Left hindlimb (tissue), 1 donor: Measurements from ENCODE around the gene KRTAP2-4.
A peak's percentile ranks its signal among the peaks of the same experiment; 100 is the strongest.
"Not testable (repeated sequence)": the region's sequence is repeated elsewhere in the genome, so short reads cannot be mapped to it uniquely, and the experiment has no call there.

Source experiments
- DNase-seq: peaks from one replicate; pipeline ENCODE4 v3.0.0-alpha.2; 2018

Gene KRTAP2-4

DNA sequence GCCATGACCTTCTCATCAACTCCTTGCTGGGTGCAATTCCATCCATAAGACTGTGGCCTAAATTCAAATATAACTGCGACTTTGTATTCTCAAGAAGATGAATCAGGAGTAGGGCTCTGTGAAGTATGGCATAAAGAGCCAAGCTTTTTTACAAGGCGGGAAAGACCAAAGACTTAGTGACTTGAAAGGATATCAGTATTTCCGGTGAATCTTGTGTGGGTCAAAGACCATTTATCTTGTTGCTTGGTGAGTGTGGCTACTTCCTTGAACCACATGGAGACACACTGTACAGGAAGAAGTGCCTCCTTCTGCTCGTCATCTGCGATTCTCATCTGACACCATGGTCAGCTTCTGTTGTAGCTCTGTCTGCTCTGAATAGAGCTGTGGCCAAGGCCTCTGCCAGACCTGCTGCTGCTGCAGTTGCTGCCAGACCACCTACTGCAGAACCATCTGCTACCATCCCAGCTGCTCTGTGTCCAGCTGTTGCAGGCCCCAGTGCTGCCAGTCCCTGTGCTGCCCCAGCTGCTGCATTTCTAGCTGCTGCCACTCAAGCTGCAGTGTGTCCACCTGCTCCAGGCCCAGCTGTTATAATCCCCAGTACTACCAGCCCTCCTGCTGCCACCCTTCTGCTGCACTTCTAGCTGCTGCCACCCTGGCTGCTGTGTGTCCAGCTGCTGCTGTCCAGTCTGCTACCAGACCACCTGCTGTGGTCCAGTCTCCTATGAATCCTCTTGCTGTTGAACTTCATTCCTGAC, 6.1 kb upstream of the KRTAP2-4 start:
- DNase-seq = no peak

DNA sequence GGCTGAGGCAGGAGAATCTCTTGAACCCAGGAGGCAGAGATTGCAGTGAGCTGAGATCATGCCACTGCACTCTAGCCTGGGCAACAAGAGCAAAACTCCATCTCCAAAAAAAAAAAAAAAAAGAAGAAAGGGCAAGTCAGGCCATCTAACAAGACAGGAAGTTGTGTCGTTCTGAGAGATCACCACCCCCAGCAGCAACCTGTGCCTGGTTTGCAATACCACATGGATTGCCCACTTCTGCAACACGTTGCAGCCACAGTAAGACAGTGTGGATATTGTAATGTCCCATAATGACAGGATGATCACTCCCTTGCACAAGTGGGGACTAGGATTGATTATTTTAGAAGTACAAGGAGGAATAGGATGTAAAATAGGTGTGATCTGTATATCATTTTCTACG, 3.4 kb upstream of the KRTAP2-4 start:
- DNase-seq = no peak

DNA sequence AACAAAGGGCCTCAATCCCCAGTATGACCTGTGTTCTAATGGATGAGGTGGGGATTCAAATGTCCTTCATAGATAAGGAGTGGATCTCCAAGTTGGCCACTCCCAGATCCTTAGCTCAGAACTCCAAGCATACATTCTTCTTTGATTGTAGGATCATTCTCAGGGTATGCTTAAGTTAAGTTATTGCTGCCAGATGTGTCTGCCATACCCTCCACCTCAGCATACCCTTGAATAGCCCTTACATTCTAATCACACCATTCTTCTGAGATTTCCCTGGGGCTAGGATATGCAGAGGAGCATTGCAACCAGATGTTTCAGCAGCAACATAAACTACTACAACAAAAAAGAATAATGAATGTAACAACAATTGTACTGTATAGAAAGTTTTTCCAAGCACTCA, 1.6 kb upstream of the KRTAP2-4 start:
- DNase-seq = no peak

DNA sequence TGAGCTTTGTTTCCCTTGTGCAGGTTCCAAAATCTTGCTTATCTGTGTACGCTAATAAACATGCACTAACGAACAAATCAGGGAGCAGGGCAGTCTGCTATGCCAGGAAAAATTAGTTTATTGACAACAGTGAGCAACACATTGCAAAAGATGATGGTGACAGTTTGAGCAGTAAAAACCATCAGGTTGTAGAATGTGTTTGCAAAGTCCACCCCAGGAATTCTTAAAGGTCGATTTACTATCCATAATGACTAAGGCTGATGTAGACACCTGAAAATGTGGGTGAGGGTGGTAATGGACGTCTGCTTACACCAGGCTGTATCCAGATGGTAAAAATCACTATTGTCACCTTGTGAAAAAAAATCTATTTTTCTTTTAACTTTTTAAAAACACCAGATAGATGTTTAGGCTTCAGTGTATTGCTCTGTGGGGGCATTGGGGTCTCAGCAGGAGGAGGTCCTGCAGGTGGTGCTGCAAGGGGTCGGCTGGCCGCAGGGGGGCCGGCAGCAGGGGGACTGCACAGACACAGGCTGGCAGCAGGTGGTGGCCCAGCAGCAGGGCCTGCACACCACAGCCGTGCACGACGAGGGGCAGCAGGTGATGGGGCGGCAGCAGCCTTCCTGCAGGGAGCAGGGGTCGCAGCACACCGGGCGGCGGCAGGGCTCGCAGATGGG, 526 bp downstream of the KRTAP2-4 start:
- DNase-seq = not testable (repeated sequence)

DNA sequence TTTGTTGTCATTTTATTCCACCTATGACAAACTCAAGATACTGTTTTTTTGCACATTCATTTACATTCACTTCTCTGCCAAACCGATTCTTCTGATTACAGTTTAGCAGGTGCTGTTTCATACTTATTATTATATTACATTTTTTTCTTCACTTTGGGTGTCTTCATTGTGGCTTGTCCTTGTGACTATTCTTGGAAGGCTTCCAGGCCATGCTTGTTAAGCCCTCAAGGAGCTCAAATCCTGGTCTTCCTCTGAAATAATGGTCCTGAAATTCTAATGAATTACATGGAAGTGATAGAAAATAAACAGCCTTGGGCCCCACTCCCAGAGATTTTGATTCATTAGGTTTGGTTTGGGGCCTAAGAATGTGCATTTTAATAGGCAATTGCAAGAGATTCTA, 1.4 kb downstream of the KRTAP2-4 start:
- DNase-seq = no peak

DNA sequence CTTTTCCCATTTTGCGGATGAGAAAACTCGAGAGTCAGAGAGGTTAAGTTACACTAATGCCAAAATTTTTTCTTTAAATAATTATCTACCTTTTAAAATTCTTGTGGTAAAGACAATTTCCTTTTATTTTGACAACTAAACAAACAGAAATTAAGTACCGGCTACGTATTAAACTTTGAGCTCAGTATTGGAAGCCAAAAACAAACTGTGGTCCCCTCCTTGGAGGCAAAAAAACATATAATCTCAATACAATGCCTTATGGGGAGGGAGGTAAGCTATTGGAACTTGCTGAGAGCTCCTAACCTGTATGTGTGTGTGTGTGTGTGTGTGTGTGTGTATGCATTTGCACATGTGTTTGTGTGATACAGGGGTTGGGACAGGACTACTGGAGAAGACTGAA, 2.2 kb downstream of the KRTAP2-4 start:
- DNase-seq = no peak

DNA sequence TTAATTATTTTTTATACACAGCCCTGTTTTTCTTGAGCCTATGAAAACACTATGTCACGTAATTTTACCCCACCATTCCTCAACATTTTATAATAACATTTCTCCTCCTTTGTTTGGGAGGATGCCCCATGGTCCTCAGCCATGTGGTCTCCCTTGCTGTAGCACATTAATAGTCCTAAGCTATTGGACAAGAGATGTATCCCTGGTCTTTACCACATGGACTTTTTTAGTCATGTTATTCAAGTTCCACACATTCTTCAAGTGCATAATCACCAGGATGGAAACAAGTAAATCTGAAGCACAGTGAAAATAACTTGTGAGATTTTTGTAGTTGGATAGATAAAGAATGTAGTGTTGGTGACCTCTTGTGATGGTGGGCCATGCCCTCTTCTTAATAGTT, 3.7 kb downstream of the KRTAP2-4 start:
- no peak for DNase-seq

DNA sequence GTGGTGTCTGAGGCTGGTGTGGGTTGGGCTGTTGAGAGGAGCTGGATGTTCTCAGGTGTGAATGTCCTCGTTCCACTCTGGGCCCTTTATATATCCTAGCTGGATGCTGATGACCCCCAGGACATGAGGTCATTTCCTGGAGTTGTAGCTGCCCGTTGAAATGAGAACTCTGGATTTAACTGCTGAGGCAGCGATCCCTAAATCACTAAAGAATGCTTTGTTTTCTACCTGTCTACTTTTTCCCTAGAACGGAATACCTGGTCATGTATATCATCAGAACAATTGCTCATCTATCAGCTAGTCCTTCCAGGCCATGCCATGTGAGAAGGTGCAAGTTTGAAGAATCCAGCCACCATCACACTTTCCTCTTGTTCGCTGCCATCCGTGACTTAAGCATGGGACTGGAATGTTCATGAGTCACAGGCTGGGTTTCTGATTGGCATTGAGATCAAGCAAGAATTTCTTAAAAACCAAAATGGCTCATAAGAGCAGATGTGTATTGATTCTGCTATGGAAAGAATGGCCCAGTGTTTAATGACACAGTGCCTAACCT, 5.6 kb downstream of the KRTAP2-4 start, which contains the start of gene KRTAP2-3:
KRTAP2-3 (minus strand) TSS at position 63 of the 553 bp plus-strand sequence. CDS start 64 bp downstream, outside the sequence.
- no peak for DNase-seq

DNA sequence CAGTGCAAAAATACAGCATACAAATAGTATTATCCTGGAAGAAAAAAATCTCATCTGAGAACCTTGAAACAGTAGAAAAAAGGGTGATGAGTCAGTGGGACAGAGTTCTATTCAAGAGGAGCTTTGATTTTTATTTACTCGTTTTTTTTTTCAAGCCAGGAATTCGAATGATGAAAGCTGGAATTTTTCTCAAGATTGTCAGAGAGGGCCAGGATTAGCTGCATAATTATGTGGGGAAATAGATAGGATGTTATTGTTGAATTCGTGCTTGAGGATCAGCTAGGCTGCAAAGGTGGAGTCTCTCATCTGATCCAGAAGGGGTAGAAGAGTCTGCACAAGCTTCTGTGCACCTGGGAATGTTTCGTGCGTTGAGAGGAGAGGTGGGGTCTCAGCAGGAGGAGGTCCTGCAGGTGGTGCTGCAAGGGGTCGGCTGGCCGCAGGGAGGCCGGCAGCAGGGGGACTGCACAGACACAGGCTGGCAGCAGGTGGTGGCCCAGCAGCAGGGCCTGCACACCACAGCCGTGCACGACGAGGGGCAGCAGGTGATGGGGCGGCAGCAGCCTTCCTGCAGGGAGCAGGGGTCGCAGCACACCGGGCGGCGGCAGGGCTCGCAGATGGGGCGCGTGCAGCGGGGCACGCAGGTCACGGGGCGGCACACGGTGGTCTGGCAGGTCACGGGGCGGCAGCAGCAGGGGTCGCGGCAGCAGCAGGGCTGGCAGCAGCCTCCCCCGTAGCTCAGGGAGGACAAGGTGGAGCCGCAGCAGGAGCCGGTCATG, 6.2 kb downstream of the KRTAP2-4 start:
- not testable (repeated sequence) for DNase-seq

DNA sequence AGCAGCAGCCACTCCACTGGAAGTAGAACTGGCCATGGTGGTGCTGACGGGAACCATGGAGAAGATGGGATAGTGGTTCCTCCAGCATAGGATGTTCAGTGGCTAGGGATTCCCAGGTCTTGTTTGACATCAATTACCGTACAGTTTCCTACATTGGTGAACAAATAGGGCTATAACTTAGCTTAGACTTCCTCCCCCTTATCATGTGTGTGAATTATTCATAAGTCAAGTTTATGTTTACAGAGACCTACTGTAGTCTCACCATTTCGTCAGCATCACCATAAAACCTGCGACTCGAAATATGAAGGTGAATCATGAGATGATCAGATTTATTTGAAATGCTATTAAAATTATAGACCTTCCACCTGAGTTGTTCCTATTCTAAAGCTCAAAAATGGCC, 6.9 kb downstream of the KRTAP2-4 start:
- no peak for DNase-seq

DNA sequence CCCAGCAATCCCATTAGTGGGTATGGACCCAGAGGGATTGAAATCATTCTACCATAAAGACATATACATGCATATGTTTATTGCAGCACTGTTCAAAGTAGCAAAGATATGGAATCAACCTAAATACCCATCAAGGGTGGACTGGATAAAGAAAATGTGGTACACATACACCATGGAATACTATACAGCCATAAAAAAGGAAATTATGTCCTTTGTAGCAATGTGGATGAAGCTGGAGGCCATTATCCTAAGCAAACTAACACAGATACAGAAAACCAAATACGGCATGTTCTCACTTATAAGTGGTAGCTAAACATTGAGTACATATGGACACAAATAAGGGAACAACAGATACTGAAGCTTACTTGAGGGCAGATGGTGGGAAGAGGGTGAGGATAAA, 8.1 kb downstream of the KRTAP2-4 start:
- no peak for DNase-seq

DNA sequence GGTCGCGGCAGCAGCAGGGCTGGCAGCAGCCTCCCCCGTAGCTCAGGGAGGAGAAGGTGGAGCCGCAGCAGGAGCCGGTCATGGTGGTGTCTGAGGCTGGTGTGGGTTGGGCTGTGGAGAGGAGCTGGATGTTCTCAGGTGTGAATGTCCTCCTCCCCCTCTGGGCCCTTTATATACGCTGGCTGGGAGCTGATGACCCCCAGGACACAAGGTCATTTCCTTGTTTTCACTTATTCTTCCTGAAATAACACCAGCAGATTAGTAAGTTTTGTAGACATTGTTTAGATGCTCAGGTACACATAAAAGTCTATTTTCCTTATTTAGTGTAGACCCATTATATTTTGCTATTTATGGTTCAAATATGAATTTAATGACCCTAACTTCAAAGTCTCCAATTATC, 10.5 kb downstream of the KRTAP2-4 start, which contains the start of gene KRTAP2-2:
KRTAP2-2 (minus strand) TSS at position 101 of the 400 bp plus-strand sequence; CDS start at position 82, 19 bp downstream.
- not testable (repeated sequence) for DNase-seq

DNA sequence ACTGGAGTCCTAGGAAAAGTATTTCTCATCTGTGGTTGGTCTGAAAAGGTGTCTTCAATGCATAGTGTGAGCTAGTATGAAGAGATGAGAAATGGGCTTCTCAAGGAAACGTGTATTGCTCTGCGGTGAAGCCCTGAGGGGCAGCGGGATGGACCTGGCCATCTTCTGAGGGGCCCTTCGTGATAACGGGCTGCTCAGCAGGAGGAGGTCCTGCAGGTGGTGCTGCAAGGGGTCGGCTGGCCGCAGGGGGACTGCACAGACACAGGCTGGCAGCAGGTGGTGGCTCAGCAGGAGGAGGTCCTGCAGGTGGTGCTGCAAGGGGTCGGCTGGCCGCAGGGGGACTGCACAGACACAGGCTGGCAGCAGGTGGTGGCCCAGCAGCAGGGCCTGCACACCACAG, 11.1 kb downstream of the KRTAP2-4 start:
- DNase-seq = not testable (repeated sequence)

DNA sequence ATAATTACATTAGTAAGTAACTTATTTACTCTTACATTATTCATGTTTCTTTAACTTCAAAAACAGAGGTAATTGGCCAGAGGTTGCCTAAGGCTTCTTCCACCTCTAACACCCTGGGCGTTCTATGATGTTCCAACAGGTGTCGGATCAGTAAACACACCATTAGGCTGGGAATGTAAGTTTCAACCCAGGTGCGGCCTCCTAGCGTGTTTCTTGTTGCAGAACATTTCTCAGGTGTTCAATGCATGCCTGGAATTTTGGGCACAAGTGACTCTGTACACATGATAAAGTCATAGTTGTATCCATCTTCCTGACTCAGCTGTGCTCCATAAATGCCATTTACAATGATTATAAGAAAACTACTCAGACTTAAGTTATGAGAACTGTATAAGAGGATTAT, 11.7 kb downstream of the KRTAP2-4 start:
- no peak for DNase-seq

DNA sequence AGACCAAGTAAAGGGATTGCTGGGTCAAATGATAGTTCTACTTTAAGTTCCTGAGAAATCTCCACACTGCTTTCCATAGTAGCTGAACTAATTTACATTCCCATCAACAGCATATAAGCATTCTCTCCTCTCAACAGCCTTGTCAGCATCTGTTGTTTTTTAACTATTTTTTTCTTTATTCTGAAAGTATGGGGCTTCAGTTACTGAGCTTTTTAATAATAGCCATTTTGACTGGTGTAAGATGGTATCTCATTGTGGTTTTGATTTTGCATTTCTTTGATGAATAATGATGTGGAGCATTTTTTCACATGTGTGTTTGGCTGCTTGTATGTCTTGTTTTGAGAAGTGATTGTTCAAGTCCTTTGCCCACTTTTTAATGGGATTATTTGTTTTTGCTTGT, 13.1 kb downstream of the KRTAP2-4 start:
- no peak for DNase-seq

DNA sequence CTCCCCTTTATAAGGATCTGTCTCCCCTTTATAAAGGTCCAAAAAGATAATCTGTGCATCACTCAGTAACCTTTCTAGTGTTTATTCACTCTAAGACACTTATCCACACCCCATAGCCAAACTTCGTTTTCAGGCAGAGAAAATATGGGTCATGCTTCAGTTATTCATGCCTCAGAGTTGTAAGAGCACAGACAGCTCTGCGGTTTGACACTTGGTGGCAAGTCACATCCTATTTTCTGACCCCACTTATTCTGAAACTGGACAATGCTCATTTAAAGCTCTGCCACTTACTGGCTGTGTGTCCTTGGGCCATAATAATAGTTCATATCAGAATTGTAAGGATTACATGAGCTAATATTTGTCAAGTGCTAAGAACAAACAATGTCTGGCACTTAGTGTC, 16.6 kb downstream of the KRTAP2-4 start:
- no peak for DNase-seq

DNA sequence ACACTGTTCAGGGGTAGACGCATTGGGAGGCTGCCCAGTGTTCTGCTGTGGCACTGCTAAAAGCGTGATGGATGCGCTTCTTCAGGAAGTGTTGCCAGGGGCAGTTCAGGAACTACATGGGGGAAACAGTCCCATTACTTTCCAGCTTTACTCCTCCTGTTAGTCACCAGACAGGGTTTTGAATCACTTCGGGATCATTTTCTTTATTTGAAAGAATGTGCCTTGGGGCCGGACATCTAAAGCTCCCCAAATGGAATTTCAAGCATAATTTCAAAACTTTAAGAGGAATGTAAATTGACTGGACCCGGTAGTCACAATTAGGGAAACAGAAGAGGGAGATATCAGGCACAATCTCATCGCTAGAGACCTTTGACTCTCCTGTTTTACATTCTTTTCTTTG, 17.2 kb downstream of the KRTAP2-4 start:
- no peak for DNase-seq

DNA sequence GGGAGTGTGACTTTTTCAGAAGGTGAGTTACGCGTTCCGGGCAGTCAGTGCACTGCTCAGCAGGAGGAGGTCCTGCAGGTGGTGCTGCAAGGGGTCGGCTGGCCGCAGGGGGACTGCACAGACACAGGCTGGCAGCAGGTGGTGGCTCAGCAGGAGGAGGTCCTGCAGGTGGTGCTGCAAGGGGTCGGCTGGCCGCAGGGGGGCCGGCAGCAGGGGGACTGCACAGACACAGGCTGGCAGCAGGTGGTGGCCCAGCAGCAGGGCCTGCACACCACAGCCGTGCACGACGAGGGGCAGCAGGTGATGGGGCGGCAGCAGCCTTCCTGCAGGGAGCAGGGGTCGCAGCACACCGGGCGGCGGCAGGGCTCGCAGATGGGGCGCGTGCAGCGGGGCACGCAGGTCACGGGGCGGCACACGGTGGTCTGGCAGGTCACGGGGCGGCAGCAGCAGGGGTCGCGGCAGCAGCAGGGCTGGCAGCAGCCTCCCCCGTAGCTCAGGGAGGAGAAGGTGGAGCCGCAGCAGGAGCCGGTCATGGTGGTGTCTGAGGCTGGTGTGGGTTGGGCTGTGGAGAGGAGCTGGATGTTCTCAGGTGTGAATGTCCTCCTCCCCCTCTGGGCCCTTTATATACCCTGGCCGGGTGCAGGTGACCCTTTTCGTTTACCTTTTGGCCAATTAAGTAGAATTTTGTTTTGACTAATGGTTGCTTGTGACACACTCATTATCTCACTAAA, 18.8 kb downstream of the KRTAP2-4 start, which contains the start of gene KRTAP2-1:
KRTAP2-1 (minus strand) TSS at position 582 of the 731 bp plus-strand sequence; CDS start at position 533, 49 bp downstream.
- DNase-seq = not testable (repeated sequence)

DNA sequence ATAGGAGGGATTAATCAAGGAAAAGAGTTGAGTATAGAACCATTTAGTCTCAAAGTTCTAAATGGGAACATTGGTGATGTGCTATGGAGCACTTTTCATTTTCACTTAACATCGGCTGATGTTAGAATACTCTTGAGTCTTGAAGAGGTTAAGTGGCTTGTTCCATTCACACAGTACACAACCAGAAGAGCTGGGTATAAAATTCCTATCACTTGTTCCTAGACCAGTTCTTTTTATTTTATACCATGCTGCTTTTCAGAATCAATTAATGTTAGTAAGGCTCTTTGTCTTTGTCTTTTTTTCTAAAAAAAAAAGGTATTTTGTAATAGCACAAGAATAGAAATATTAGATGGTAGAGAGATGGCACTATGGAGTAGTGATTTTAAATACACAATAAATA, 22.7 kb downstream of the KRTAP2-4 start:
- DNase-seq = no peak

DNA sequence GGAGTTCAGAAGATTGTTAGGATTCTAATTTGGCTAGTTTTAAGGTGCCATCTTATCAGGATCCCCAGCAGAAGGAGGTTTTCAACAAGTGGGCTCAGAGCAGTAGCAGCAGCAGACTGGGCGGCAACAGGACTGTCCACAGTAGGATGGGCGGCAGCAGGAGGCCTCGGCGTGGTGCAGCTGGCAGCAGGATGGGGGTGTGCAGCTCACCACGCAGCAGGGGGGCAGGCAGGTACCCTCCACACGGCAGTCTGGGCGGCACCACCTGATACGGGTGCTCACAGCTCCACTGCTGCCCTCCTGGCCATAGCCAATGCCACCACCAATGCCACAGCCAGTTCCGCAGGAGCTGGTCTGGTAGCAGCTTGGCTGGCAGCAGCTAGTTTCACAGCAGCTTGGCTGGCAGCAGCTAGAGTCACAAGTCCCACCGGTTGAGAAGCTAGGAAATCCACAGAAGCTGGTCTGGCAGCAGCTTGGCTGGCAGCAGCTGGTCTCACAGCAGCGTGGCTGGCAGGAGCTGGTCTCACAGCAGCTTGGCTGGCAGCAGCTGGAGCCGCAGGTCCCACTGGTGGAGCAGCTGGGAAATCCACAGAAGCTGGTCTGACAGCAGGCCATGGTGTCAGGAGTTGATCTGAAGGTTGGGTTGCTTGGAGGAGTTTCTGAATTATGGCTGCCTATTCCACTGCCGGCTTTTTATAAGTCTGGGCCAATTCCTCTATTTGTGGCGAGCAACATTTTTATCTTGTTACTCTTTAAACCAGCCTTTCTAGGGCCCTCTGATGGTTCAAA, 24.7 kb downstream of the KRTAP2-4 start, which contains the start of gene KRTAP1-1:
KRTAP1-1 (minus strand) TSS at position 668 of the 789 bp plus-strand sequence; CDS start at position 615, 53 bp downstream.
- DNase-seq = peak; percentile 47

DNA sequence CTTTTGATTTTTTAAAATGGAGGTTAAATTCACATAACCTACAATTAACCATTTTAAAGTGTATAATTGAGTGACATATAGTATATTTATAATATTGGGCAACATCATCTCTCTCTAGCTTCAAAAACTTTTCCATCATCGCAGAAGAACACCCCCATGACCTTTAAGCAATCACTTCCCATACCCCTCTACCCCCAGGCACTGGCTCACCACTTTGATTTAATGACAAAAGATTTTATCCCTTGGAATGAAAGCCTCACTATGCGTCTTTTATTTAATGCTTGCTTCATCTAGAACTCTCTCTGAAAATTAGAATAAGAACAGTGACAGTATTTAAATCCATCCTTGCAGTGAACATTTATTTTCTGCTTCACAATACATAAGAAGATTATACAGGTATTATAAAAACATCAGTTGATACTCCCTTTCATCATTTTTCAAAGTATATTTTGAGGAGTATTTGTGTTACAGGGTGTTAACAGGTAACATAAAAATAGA, 27.8 kb downstream of the KRTAP2-4 start:
- no peak for DNase-seq
